Measurements from ENCODE around the gene FOSL1.

GRCh38 chr11:65915101-65915820 is 15.1 kb upstream of the FOSL1 start:
- no peak for TF ChIP-seq CTCF (IDR thresholded peaks at IDR 0.05)
- no peak for TF ChIP-seq ATF3 (CRISPR knock-in tag; conservative IDR thresholded peaks at IDR 0.05)
- no peak for TF ChIP-seq SMAD3 (CRISPR knock-in tag; IDR thresholded peaks at IDR 0.05; ENCODE audit: borderline replicate concordance)
- no peak for TF ChIP-seq ATF6 (CRISPR knock-in tag; IDR thresholded peaks at IDR 0.05)
- no peak for TF ChIP-seq FOXJ3 (CRISPR knock-in tag; IDR thresholded peaks at IDR 0.05; ENCODE audit: borderline replicate concordance)
- TF ChIP-seq ELF4 (CRISPR knock-in tag; IDR thresholded peaks at IDR 0.05; ENCODE audit: low read depth): no peak
- no peak for TF ChIP-seq TEAD4 (CRISPR knock-in tag; IDR thresholded peaks at IDR 0.05)
- TF ChIP-seq USF1 (CRISPR knock-in tag; IDR thresholded peaks at IDR 0.05): no peak
- no peak for TF ChIP-seq NR2C2 (CRISPR knock-in tag; IDR thresholded peaks at IDR 0.05)
- no peak for TF ChIP-seq SP1 (CRISPR knock-in tag; conservative IDR thresholded peaks at IDR 0.05)
- TF ChIP-seq CREM (CRISPR knock-in tag; IDR thresholded peaks at IDR 0.05): no peak
- TF ChIP-seq CDX4 (CRISPR knock-in tag; IDR thresholded peaks at IDR 0.05; ENCODE audit: borderline replicate concordance): no peak
- no peak for TF ChIP-seq MXD4 (CRISPR knock-in tag; IDR thresholded peaks at IDR 0.05; ENCODE audit: borderline replicate concordance)
- TF ChIP-seq ZNF281 (CRISPR knock-in tag; IDR thresholded peaks at IDR 0.05): no peak
